Measurements from ENCODE around the gene SIN3A.

SIN3A gene

DNA sequence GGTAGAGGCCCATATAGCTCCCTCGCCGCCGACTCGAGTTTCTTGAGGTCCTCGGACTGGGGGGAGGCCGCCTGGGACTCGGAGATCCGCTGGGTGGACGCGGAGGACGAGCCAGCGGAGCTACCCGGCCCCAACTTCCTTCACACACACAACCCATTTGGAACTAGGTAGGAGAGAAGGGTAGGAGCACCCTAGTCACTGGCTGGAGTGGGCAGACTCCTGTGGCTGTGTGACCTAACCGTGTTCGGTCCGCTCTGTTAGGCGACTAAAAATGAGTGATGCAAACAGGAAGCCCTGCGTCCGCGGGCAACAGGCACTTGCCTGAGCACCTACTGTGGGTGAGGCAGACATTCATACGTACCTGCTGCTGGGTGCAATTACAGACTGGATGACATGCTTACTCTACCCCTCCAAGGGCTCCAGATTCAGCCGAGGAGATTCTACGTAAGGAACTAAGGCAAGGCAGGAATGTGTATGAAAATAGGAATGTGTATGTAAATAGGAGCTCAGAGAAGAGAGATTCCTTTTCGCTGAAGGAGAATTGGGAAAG lies 4.6 kb upstream of the SIN3A start:
- Histone ChIP-seq H3K36me3 (ENCODE audit: insufficient read depth, low read length) (no peaks in the 10 kb centered on the region), H3K27ac (ENCODE audit: low read depth, low read length) (peak overlapping the region; percentile 69), H3K27me3 (ENCODE audit: control insufficient read depth in 1 of 2, insufficient read depth in 2 of 2, low read length in 2 of 2) (no peaks in the 10 kb centered on the region), H3K9me3 (ENCODE audit: low read length) (no peaks in the 10 kb centered on the region), H3K9ac (ENCODE audit: low read length) (peak overlapping the region; percentile 64), H3K4me3 (ENCODE audit: low read depth in 1 of 2, low read length in 2 of 2) (peak overlapping the region; percentile 91 to 94), H3K4me1 (ENCODE audit: insufficient read depth, low read length) (peaks cover 6% of the 10 kb centered on the region)

- H3K27me3 ChIP-seq (ENCODE audit: control insufficient read depth in 1 of 2, insufficient read depth in 2 of 2, low read length in 2 of 2) = no peaks in the 10 kb centered on the region
- H3K27ac ChIP-seq (ENCODE audit: low read depth, low read length) = peak overlapping the region; percentile 69
- peak overlapping the region; percentile 64 for H3K9ac ChIP-seq (ENCODE audit: low read length)
- no peaks in the 10 kb centered on the region for H3K9me3 ChIP-seq (ENCODE audit: low read length)
- peak overlapping the region; percentile 91 to 94 for H3K4me3 ChIP-seq (ENCODE audit: low read depth in 1 of 2, low read length in 2 of 2)
- peaks cover 6% of the 10 kb centered on the region for H3K4me1 ChIP-seq (ENCODE audit: insufficient read depth, low read length)
- H3K36me3 ChIP-seq (ENCODE audit: insufficient read depth, low read length) = no peaks in the 10 kb centered on the region
Observed at GRCh38 chr15:75455424-75455981, 4.0 kb upstream of the SIN3A start.

GRCh38 chr15:75454471-75455378 lies 3.2 kb upstream of the SIN3A start:
- peak overlapping the region; percentile 64 for H3K9ac ChIP-seq (ENCODE audit: low read length)
- peak overlapping the region; percentile 69 for H3K27ac ChIP-seq (ENCODE audit: low read depth, low read length)
- H3K4me1 ChIP-seq (ENCODE audit: insufficient read depth, low read length) = peaks cover 9% of the 10 kb centered on the region
- no peaks in the 10 kb centered on the region for H3K9me3 ChIP-seq (ENCODE audit: low read length)
- H3K4me3 ChIP-seq (ENCODE audit: low read depth in 1 of 2, low read length in 2 of 2) = peak overlapping the region; percentile 91 to 94
- H3K36me3 ChIP-seq (ENCODE audit: insufficient read depth, low read length) = no peaks in the 10 kb centered on the region
- no peaks in the 10 kb centered on the region for H3K27me3 ChIP-seq (ENCODE audit: control insufficient read depth in 1 of 2, insufficient read depth in 2 of 2, low read length in 2 of 2)

- peak overlapping the region; percentile 89 for H3K9ac ChIP-seq (ENCODE audit: low read length)
- no peaks in the 10 kb centered on the region for H3K36me3 ChIP-seq (ENCODE audit: insufficient read depth, low read length)
- H3K27me3 ChIP-seq (ENCODE audit: control insufficient read depth in 1 of 2, insufficient read depth in 2 of 2, low read length in 2 of 2) = no peaks in the 10 kb centered on the region
- no peaks in the 10 kb centered on the region for H3K9me3 ChIP-seq (ENCODE audit: low read length)
- peak overlapping the region; percentile 91 to 94 for H3K4me3 ChIP-seq (ENCODE audit: low read depth in 1 of 2, low read length in 2 of 2)
- H3K4me1 ChIP-seq (ENCODE audit: insufficient read depth, low read length) = peaks cover 17% of the 10 kb centered on the region
- peak overlapping the region; percentile 99 for H3K27ac ChIP-seq (ENCODE audit: low read depth, low read length)
Observed at GRCh38 chr15:75453703-75454470, 2.4 kb upstream of the SIN3A start.

DNA sequence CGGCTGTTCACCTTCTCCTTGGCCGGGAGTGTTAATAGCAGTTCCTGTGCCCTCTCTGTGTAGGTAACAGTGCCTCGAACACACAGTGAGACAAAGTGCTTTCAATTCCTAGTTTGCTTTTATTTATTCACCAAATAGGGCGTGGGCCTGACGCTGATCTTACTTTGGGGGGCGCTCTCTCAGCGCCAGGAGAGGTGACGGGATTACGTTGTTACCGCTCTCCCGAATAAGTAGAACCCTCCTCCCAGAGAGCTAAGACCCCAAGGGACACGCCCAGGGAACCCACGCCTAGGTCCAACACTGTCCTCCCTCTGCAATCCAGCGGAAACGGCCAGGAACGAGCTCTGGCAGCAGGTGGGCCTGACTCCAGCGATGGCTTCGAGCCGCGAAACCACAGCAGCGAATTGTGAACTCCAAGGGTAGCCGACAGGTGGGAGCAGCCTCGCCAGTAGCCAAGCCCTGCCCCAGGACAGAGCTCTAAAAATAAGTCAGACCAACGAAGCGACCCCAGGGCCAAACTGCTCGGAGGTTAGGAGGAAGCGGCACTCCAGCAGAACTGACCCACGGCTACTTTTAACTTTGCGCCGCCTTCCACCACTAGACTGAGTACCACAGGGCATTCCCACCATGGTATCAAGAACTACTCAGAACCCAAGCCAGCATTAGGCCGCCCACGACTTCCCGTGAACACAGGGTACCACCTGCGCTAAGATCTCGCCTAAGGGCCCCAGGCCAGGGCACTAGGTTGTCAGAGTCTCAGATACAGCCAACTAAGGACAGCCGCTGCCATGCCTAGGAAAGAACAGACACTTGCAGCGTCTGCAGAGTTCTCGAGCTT lies 1.6 kb upstream of the SIN3A start:
- peak overlapping the region; percentile 89 for H3K9ac ChIP-seq (ENCODE audit: low read length)
- no peaks in the 10 kb centered on the region for H3K36me3 ChIP-seq (ENCODE audit: insufficient read depth, low read length)
- peak overlapping the region; percentile 60 to 76 for H3K4me3 ChIP-seq (ENCODE audit: low read depth in 1 of 2, low read length in 2 of 2)
- peak overlapping the region; percentile 99 for H3K27ac ChIP-seq (ENCODE audit: low read depth, low read length)
- H3K4me1 ChIP-seq (ENCODE audit: insufficient read depth, low read length) = peaks cover 17% of the 10 kb centered on the region
- H3K9me3 ChIP-seq (ENCODE audit: low read length) = no peaks in the 10 kb centered on the region
- H3K27me3 ChIP-seq (ENCODE audit: control insufficient read depth in 1 of 2, insufficient read depth in 2 of 2, low read length in 2 of 2) = no peaks in the 10 kb centered on the region

DNA sequence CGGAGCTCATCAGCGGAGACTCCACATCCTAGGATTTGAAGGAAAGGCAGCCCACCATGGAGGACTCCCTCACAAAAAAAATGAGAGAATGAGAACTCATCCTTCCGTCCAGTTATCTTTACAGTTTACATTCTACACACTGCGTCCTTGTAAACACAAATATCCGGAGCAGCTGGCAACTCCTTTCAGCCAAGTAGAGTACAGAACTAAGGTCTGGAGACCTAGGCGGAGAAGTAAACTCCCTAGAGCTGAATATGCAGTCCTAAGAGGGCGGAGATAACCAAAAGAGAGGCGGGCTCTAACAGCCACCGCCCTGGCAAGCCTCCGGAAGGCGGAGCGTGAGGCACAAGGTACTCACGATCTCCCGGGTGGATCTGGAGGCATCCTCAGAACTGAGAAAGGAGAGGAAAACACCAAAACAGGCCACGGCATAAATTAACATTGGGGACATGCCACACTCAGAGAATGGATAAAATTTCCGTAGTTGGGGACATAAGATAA lies 924 bp upstream of the SIN3A start:
- no peaks in the 10 kb centered on the region for H3K27me3 ChIP-seq (ENCODE audit: control insufficient read depth in 1 of 2, insufficient read depth in 2 of 2, low read length in 2 of 2)
- peaks cover 17% of the 10 kb centered on the region for H3K4me1 ChIP-seq (ENCODE audit: insufficient read depth, low read length)
- peak overlapping the region; percentile 99 for H3K27ac ChIP-seq (ENCODE audit: low read depth, low read length)
- H3K9me3 ChIP-seq (ENCODE audit: low read length) = no peaks in the 10 kb centered on the region
- peak overlapping the region; percentile 89 for H3K9ac ChIP-seq (ENCODE audit: low read length)
- H3K36me3 ChIP-seq (ENCODE audit: insufficient read depth, low read length) = no peaks in the 10 kb centered on the region
- peak overlapping the region; percentile 34 to 76 for H3K4me3 ChIP-seq (ENCODE audit: low read depth in 1 of 2, low read length in 2 of 2)

DNA sequence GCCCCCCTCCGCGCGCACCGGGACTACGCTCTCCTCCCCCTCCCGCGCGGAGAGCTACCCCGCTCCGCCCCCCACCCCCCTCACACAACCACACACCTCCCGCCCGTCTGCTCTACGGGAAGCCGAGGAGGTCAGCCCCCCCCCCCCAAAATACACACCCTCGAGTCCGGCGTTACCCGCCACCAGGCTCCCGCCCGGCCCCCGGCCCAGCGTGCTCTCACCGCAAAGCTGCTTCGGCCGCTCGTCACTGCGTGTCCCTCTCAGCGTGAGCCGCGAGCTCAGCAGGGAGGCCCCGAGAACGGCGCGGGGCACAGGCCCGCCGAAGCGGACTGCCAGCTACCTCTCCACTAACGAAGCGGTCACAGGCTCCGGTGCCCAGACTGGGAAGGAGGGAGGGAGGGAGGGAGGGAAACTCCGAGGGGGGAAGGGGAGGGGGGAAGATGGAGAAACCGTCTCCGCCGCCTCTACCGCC lies 252 bp downstream of the SIN3A start:
- peaks cover 13% of the 10 kb centered on the region for H3K4me1 ChIP-seq (ENCODE audit: insufficient read depth, low read length)
- peak overlapping the region; percentile 49 to 56 for H3K4me3 ChIP-seq (ENCODE audit: low read depth in 1 of 2, low read length in 2 of 2)
- H3K9ac ChIP-seq (ENCODE audit: low read length) = peak overlapping the region; percentile 61
- H3K27me3 ChIP-seq (ENCODE audit: control insufficient read depth in 1 of 2, insufficient read depth in 2 of 2, low read length in 2 of 2) = no peaks in the 10 kb centered on the region
- no peaks in the 10 kb centered on the region for H3K9me3 ChIP-seq (ENCODE audit: low read length)
- peak overlapping the region; percentile 99 for H3K27ac ChIP-seq (ENCODE audit: low read depth, low read length)
- H3K36me3 ChIP-seq (ENCODE audit: insufficient read depth, low read length) = no peaks in the 10 kb centered on the region

DNA sequence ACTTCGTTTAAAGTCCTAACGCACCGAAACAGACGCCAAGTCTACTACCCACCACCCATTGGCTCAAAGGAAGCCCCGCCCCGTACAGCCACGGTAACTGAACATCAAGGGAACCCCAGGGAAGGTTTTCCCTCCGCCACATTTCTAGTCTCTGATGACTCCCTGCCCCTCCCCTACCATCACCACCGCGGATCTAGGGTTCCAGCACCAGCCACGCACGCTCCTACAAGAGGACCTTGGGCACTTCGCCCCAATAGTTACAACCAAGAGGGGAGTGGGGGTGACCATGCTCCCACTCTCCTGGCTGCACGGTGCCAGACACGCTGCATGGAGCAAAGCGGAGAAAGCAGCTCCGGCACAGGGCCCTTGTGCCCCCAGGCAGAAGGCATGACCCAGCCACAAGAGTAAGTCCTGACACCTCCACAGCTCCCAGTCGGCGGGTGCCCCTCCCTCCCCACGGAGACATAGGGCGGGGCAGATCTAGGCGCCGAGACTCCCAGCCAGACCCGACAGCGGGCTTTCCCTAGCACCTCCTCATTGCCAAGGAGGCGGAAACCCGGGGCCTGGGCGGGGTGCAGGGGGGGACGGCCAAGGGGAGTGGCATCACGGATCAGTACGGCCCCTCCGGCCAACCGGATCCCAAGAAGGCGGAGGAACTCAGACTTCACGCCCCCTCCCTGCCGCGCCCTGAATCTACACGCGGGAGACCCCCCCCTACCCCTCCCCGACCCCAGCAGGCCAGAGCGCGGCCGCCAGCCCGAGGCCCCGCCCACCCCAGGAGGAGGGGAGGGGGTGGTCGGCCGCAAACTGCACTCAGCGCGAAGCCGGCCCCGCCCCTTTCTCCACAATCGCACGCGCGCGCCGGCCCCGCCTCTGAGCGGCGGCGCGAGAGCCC lies 936 bp downstream of the SIN3A start:
- peak overlapping the region; percentile 25 for H3K9ac ChIP-seq (ENCODE audit: low read length)
- no peaks in the 10 kb centered on the region for H3K9me3 ChIP-seq (ENCODE audit: low read length)
- no peaks in the 10 kb centered on the region for H3K27me3 ChIP-seq (ENCODE audit: control insufficient read depth in 1 of 2, insufficient read depth in 2 of 2, low read length in 2 of 2)
- H3K4me3 ChIP-seq (ENCODE audit: low read depth in 1 of 2, low read length in 2 of 2) = peak overlapping the region; percentile 66 to 98
- H3K4me1 ChIP-seq (ENCODE audit: insufficient read depth, low read length) = peaks cover 11% of the 10 kb centered on the region
- peak overlapping the region; percentile 93 for H3K27ac ChIP-seq (ENCODE audit: low read depth, low read length)
- no peaks in the 10 kb centered on the region for H3K36me3 ChIP-seq (ENCODE audit: insufficient read depth, low read length)

DNA sequence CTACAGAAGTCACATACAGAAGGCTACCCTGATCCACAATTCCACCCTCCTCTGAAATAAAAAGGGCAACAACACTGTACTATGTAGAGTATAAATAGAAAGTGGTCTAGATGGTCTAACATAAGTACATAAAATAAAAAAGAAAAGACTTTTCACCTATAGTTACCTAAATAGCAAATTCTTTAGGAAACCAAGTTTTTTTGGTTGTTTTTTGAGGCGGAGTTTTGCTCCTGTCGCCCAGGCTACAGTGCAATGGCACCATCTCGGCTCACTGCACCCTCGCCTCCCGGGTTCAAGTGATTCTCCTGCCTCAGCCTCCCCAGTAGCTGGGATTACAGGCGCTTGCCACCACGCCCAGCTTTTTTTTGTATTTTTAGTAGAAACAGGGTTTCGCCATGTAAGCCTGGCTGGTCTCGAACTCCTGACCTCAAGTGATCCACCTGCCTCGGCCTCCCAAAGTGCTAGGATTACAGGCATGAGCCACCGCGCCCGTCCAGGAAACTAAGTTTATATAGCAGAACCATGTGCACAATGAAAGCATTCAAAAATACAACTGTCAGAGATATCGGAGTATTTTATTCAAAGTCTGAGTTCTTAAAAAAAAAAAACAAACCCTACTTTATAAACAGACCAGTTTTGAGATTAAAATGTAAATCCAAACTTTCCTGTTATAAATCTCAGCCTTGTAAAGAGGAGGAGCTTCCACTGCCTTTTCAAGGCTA lies 1.7 kb downstream of the SIN3A start:
- peak overlapping the region; percentile 93 for H3K27ac ChIP-seq (ENCODE audit: low read depth, low read length)

More for the DNA sequence above, 1.7 kb downstream of the SIN3A start:
- Histone ChIP-seq H3K27me3 (ENCODE audit: control insufficient read depth in 1 of 2, insufficient read depth in 2 of 2, low read length in 2 of 2) (no peaks in the 10 kb centered on the region), H3K9me3 (ENCODE audit: low read length) (no peaks in the 10 kb centered on the region), H3K4me3 (ENCODE audit: low read depth in 1 of 2, low read length in 2 of 2) (peak overlapping the region in 1 of 2 donors; percentile 98), H3K4me1 (ENCODE audit: insufficient read depth, low read length) (peaks cover 11% of the 10 kb centered on the region), H3K36me3 (ENCODE audit: insufficient read depth, low read length) (no peaks in the 10 kb centered on the region), H3K9ac (ENCODE audit: low read length) (peak overlapping the region; percentile 25)

All from muscle layer of colon (tissue), 2 donors.